ENCODE data around the gene ALDH8A1.

Gene ALDH8A1

GRCh38 chr6:134949927-134950326 is at the start of gene ALDH8A1:
Gene ALDH8A1, minus strand, starts transcription at chr6:134950101. Its CDS starts 48 bp downstream, at chr6:134950053.
- no peak for TF ChIP-seq JUND (IDR thresholded peaks at IDR 0.05; ENCODE audit: low read depth)
- in situ Hi-C loops (cut with HindIII; ENCODE audit: low pct_unique_long_range_greater_than_20kb, low sequenced_read_pairs) = no loop called here

GRCh38 chr6:134999107-134999506 is 49.2 kb upstream of the ALDH8A1 start:
- no peak for TF ChIP-seq JUND (IDR thresholded peaks at IDR 0.05; ENCODE audit: low read depth)

More at GRCh38 chr6:134949927-134950326, at the start of gene ALDH8A1:
- DNase-seq (ENCODE audit: low read depth in 1 of 2, low spot score in 1 of 2) = no peak

GRCh38 chr6:134997133-134997995 is 47.5 kb upstream of the ALDH8A1 start:
- in situ Hi-C loops (cut with HindIII; ENCODE audit: low pct_unique_long_range_greater_than_20kb, low sequenced_read_pairs) = no loop called here
- DNase-seq (ENCODE audit: low read depth in 1 of 2, low spot score in 1 of 2) = no peak
- TF ChIP-seq JUND (IDR thresholded peaks at IDR 0.05; ENCODE audit: low read depth) = no peak

More at GRCh38 chr6:134999107-134999506, 49.2 kb upstream of the ALDH8A1 start:
- in situ Hi-C loops (cut with HindIII; ENCODE audit: low pct_unique_long_range_greater_than_20kb, low sequenced_read_pairs) = no loop called here
- DNase-seq (ENCODE audit: low read depth in 1 of 2, low spot score in 1 of 2) = no peak

GRCh38 chr6:134995536-134995935 is 45.6 kb upstream of the ALDH8A1 start:
- in situ Hi-C loops (cut with HindIII; ENCODE audit: low pct_unique_long_range_greater_than_20kb, low sequenced_read_pairs) = no loop called here
- DNase-seq (ENCODE audit: low read depth in 1 of 2, low spot score in 1 of 2) = no peak
- no peak for TF ChIP-seq JUND (IDR thresholded peaks at IDR 0.05; ENCODE audit: low read depth)

- in situ Hi-C loops (cut with HindIII; ENCODE audit: low pct_unique_long_range_greater_than_20kb, low sequenced_read_pairs) = no loop called here
- no peak for DNase-seq (ENCODE audit: low read depth in 1 of 2, low spot score in 1 of 2)
- TF ChIP-seq JUND (IDR thresholded peaks at IDR 0.05; ENCODE audit: low read depth) = no peak
Measured at GRCh38 chr6:134994431-134994830, 44.5 kb upstream of the ALDH8A1 start.

- in situ Hi-C loops (cut with HindIII; ENCODE audit: low pct_unique_long_range_greater_than_20kb, low sequenced_read_pairs) = no loop called here
- no peak for TF ChIP-seq JUND (IDR thresholded peaks at IDR 0.05; ENCODE audit: low read depth)
Measured at GRCh38 chr6:134992155-134992554, 42.3 kb upstream of the ALDH8A1 start.

GRCh38 chr6:134990262-134990661 is 40.4 kb upstream of the ALDH8A1 start:
- no peak for TF ChIP-seq JUND (IDR thresholded peaks at IDR 0.05; ENCODE audit: low read depth)
- in situ Hi-C loops (cut with HindIII; ENCODE audit: low pct_unique_long_range_greater_than_20kb, low sequenced_read_pairs) = no loop called here
- no peak for DNase-seq (ENCODE audit: low read depth in 1 of 2, low spot score in 1 of 2)

More at GRCh38 chr6:134992155-134992554, 42.3 kb upstream of the ALDH8A1 start:
- DNase-seq (ENCODE audit: low read depth in 1 of 2, low spot score in 1 of 2) = no peak

- no peak for TF ChIP-seq JUND (IDR thresholded peaks at IDR 0.05; ENCODE audit: low read depth)
- no peak for DNase-seq (ENCODE audit: low read depth in 1 of 2, low spot score in 1 of 2)
- in situ Hi-C loops (cut with HindIII; ENCODE audit: low pct_unique_long_range_greater_than_20kb, low sequenced_read_pairs) = no loop called here
Measured at GRCh38 chr6:134984821-134985220, 34.9 kb upstream of the ALDH8A1 start.

GRCh38 chr6:134983823-134984222 is 33.9 kb upstream of the ALDH8A1 start:
- no peak for TF ChIP-seq JUND (IDR thresholded peaks at IDR 0.05; ENCODE audit: low read depth)
- in situ Hi-C loops (cut with HindIII; ENCODE audit: low pct_unique_long_range_greater_than_20kb, low sequenced_read_pairs) = no loop called here
- DNase-seq (ENCODE audit: low read depth in 1 of 2, low spot score in 1 of 2) = no peak

- in situ Hi-C loops (cut with HindIII; ENCODE audit: low pct_unique_long_range_greater_than_20kb, low sequenced_read_pairs) = no loop called here
- no peak for DNase-seq (ENCODE audit: low read depth in 1 of 2, low spot score in 1 of 2)
Measured at GRCh38 chr6:134982161-134982560, 32.3 kb upstream of the ALDH8A1 start.

GRCh38 chr6:134980846-134981245 is 30.9 kb upstream of the ALDH8A1 start:
- DNase-seq (ENCODE audit: low read depth in 1 of 2, low spot score in 1 of 2) = no peak
- in situ Hi-C loops (cut with HindIII; ENCODE audit: low pct_unique_long_range_greater_than_20kb, low sequenced_read_pairs) = no loop called here
- no peak for TF ChIP-seq JUND (IDR thresholded peaks at IDR 0.05; ENCODE audit: low read depth)

More at GRCh38 chr6:134982161-134982560, 32.3 kb upstream of the ALDH8A1 start:
- no peak for TF ChIP-seq JUND (IDR thresholded peaks at IDR 0.05; ENCODE audit: low read depth)

GRCh38 chr6:134979142-134979541 is 29.2 kb upstream of the ALDH8A1 start:
- TF ChIP-seq JUND (IDR thresholded peaks at IDR 0.05; ENCODE audit: low read depth) = no peak
- DNase-seq (ENCODE audit: low read depth in 1 of 2, low spot score in 1 of 2) = no peak
- in situ Hi-C loops (cut with HindIII; ENCODE audit: low pct_unique_long_range_greater_than_20kb, low sequenced_read_pairs) = no loop called here

- TF ChIP-seq JUND (IDR thresholded peaks at IDR 0.05; ENCODE audit: low read depth) = no peak
- in situ Hi-C loops (cut with HindIII; ENCODE audit: low pct_unique_long_range_greater_than_20kb, low sequenced_read_pairs) = no loop called here
Measured at GRCh38 chr6:134974370-134974769, 24.5 kb upstream of the ALDH8A1 start.

More at GRCh38 chr6:134974370-134974769, 24.5 kb upstream of the ALDH8A1 start:
- DNase-seq (ENCODE audit: low read depth in 1 of 2, low spot score in 1 of 2) = no peak

All from T47D (cell line).